HEK293T (cell line): Measurements from ENCODE around the gene SH3D19.

Source experiments
- CTCF ChIA-PET: fragments of 350-600 bp; formaldehyde crosslinking; extraction: SDS; loops from one replicate; lab custom pipeline; 2021; ENCODE audit warnings: antibody characterized with exemption, inconsistent platforms; lab: Yijun Ruan, JAX
- POLR2A ChIA-PET: fragments of 350-600 bp; formaldehyde crosslinking; extraction: SDS; loops from one replicate; lab custom pipeline; 2020; ENCODE audit warnings: antibody characterized with exemption, inconsistent platforms; lab: Yijun Ruan, JAX
- DNase-seq: peaks from one replicate; pipeline ENCODE4 v3.0.0; 2012; ENCODE audit warnings: mixed read lengths; ENCODE audit errors: extremely low spot score
- ARNT ChIP-seq: fragments of 450-650 bp; IDR thresholded peaks from 2 replicates; pipeline ENCODE4 v1.6.1; 2017; ENCODE audit warnings: mild to moderate bottlenecking
- BHLHE40 ChIP-seq: fragments of 450-650 bp; IDR thresholded peaks from 2 replicates; pipeline ENCODE4 v1.6.1; 2016; ENCODE audit warnings: mild to moderate bottlenecking, moderate library complexity, borderline replicate concordance
- CTBP1 ChIP-seq: fragments of 450-650 bp; IDR thresholded peaks from 2 replicates; pipeline ENCODE4 v1.6.1; 2016; ENCODE audit warnings: borderline replicate concordance
- ELF4 ChIP-seq: fragments of 450-650 bp; IDR thresholded peaks from 2 replicates; pipeline ENCODE4 v1.6.1; 2017; ENCODE audit warnings: antibody characterized with exemption
- FOXA1 ChIP-seq: fragments of 450-650 bp; IDR thresholded peaks from 2 replicates; pipeline ENCODE4 v1.6.1; 2016; ENCODE audit warnings: mild to moderate bottlenecking
- FOXK2 ChIP-seq: fragments of 450-650 bp; IDR thresholded peaks from 2 replicates; pipeline ENCODE4 v1.6.1; 2016; ENCODE audit warnings: mild to moderate bottlenecking
- FOXM1 ChIP-seq: fragments of 450-650 bp; IDR thresholded peaks from 2 replicates; pipeline ENCODE4 v1.6.1; 2017; ENCODE audit warnings: mild to moderate bottlenecking, borderline replicate concordance
- HDGF ChIP-seq: fragments of 450-650 bp; IDR thresholded peaks from 2 replicates; pipeline ENCODE4 v1.6.1; 2017; ENCODE audit warnings: antibody characterized with exemption, borderline replicate concordance
- L3MBTL2 ChIP-seq: fragments of 450-650 bp; conservative IDR thresholded peaks from 2 replicates; pipeline ENCODE4 v1.6.1; 2016; ENCODE audit warnings: mild to moderate bottlenecking
- LEF1 ChIP-seq: fragments of 450-650 bp; IDR thresholded peaks from 2 replicates; pipeline ENCODE4 v1.6.1; 2017; ENCODE audit warnings: mild to moderate bottlenecking, borderline replicate concordance
- NFRKB ChIP-seq: fragments of 450-650 bp; IDR thresholded peaks from 2 replicates; pipeline ENCODE4 v1.6.1; 2016; ENCODE audit warnings: mild to moderate bottlenecking, moderate library complexity
- SP1 ChIP-seq: fragments of 450-650 bp; IDR thresholded peaks from 2 replicates; pipeline ENCODE4 v1.6.1; 2017
- SUZ12 ChIP-seq: fragments of 450-650 bp; IDR thresholded peaks from 2 replicates; pipeline ENCODE4 v1.6.1; 2016; ENCODE audit warnings: mild to moderate bottlenecking
- TARDBP ChIP-seq: fragments of 450-650 bp; IDR thresholded peaks from 2 replicates; pipeline ENCODE4 v1.6.1; 2016
- ZNF384 ChIP-seq: fragments of 450-650 bp; IDR thresholded peaks from 2 replicates; pipeline ENCODE4 v1.6.1; 2016
- TF ChIP-seq, protein P1 (sequence below): fragments of 450-650 bp; IDR thresholded peaks from 2 replicates; pipeline ENCODE4 v1.6.1; 2016

SH3D19 gene

GRCh38 chr4:151267822-151268535 lies 57.4 kb downstream of the SH3D19 start:
- ChIA-PET CTCF (interaction anchor here (0.7 kb wide), 1 partner anchor 9 kb away, joined by 11 read pairs; the partner anchor contains the start of gene PRSS48), POLR2A (no interaction called here)
- TF ChIP-seq FOXK2 (no peak), SP1 (no peak), SUZ12 (no peak), HDGF (no peak), ZNF384 (no peak), ARNT (no peak), TARDBP (no peak), NFRKB (no peak), ELF4 (no peak), LEF1 (no peak), FOXA1 (no peak), L3MBTL2 (no peak)
- TF ChIP-seq, protein P1, sequence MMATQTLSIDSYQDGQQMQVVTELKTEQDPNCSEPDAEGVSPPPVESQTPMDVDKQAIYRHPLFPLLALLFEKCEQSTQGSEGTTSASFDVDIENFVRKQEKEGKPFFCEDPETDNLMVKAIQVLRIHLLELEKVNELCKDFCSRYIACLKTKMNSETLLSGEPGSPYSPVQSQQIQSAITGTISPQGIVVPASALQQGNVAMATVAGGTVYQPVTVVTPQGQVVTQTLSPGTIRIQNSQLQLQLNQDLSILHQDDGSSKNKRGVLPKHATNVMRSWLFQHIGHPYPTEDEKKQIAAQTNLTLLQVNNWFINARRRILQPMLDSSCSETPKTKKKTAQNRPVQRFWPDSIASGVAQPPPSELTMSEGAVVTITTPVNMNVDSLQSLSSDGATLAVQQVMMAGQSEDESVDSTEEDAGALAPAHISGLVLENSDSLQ, result no peak
- DNase-seq, result no peak

GRCh38 chr4:151267104-151267503 lies 58.3 kb downstream of the SH3D19 start:
- ChIA-PET POLR2A (no interaction called here), CTCF (interaction anchor here (0.7 to 1.0 kb wide), 3 partner anchors 10 to 12 kb away, joined by 4 to 11 read pairs (median 4); partner anchors contain the start of gene PRSS48)
- DNase-seq, result no peak
- TF ChIP-seq ZNF384, result no peak
- TF ChIP-seq, protein P1, result no peak
- TF ChIP-seq L3MBTL2, result no peak
- no peak for TF ChIP-seq HDGF
- no peak for TF ChIP-seq ARNT
- no peak for TF ChIP-seq ELF4
- TF ChIP-seq SUZ12, result no peak
- TF ChIP-seq BHLHE40, result no peak
- no peak for TF ChIP-seq TARDBP
- no peak for TF ChIP-seq FOXM1
- no peak for TF ChIP-seq FOXA1
- TF ChIP-seq FOXK2, result no peak
- no peak for TF ChIP-seq SP1
- TF ChIP-seq CTBP1, result no peak
- no peak for TF ChIP-seq LEF1

GRCh38 chr4:151266497-151266896 lies 58.9 kb downstream of the SH3D19 start:
- TF ChIP-seq CTBP1 (no peak), BHLHE40 (no peak), SP1 (no peak), SUZ12 (no peak), FOXK2 (no peak), L3MBTL2 (no peak), NFRKB (no peak), TARDBP (no peak), ARNT (no peak), FOXM1 (no peak), FOXA1 (no peak)
- TF ChIP-seq, protein P1, result no peak
- no peak for DNase-seq
- ChIA-PET POLR2A (no interaction called here), CTCF (interaction anchor here (0.8 to 1.0 kb wide), 2 partner anchors 10 to 96 kb away, joined by 3 to 4 read pairs; partner anchors contain the start of gene PRSS48)

- POLR2A ChIA-PET, result no interaction called here
- DNase-seq, result no peak
- TF ChIP-seq FOXA1, result no peak
- TF ChIP-seq L3MBTL2, result no peak
- TF ChIP-seq ELF4, result no peak
- CTCF ChIA-PET, result no interaction called here
These were observed 62.0 kb downstream of the SH3D19 start for GRCh38 chr4:151263455-151263854.

DNA sequence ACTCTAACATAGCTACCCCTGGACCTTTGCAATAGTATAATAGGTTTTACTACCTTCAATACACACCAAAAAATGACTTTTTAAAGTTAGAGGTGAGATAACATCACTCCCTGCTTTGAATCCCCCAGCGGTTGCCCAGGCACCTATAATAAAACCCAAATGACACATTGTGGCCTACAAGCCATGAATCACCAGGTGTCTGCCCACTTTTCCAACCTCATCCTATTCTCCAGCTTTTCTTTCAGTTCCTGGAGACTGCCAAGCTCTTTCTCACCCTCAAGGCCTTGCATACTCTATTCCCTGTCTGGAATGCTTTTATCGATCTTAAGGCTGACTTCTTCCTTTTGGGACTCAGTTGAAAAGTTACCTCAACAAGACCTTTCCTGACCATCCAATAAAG lies 64.9 kb downstream of the SH3D19 start:
- ChIA-PET CTCF (no interaction called here), POLR2A (no interaction called here)
- no peak for DNase-seq
- no peak for TF ChIP-seq FOXA1
- TF ChIP-seq CTBP1, result no peak
- no peak for TF ChIP-seq SP1
- no peak for TF ChIP-seq BHLHE40

DNA sequence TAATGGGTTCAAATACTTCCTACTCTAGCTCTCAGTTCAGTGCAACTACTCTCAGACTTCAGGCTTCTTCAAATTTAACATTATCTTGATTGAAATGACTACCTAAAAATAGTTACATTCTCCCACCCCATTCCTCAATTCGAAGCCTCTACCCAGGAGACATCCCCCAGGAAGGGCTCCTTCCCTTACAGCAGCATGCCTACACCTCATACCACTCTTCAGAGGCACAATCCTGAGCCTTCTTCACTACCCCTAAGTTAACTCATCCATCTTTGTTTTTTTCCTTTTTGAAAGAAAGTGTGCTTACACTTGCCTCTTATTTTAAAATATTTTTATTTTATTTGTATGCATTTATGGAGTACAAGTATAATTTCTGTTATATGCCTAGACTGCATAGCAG lies 65.7 kb downstream of the SH3D19 start:
- no peak for DNase-seq
- ChIA-PET CTCF (no interaction called here), POLR2A (no interaction called here)
- no peak for TF ChIP-seq FOXA1
- no peak for TF ChIP-seq ARNT
- no peak for TF ChIP-seq SP1
- TF ChIP-seq TARDBP, result no peak
- no peak for TF ChIP-seq LEF1
- TF ChIP-seq ZNF384, result no peak
- TF ChIP-seq FOXM1, result no peak
- TF ChIP-seq, protein P1, result no peak
- TF ChIP-seq HDGF, result no peak
- no peak for TF ChIP-seq L3MBTL2
- TF ChIP-seq SUZ12, result no peak
- no peak for TF ChIP-seq FOXK2
- TF ChIP-seq BHLHE40, result no peak
- no peak for TF ChIP-seq ELF4
- TF ChIP-seq CTBP1, result no peak
- no peak for TF ChIP-seq NFRKB
